GOT3 (cell line): ENCODE data around the gene TSPAN19.

Experiments used
- DNase-seq: peaks from one replicate; lab custom pipeline; 2025; ENCODE audit warnings: mixed read lengths; lab: John Stamatoyannopoulos, UW

TSPAN19 gene

GRCh38 chr12:85000729-85001128, 35.3 kb downstream of the TSPAN19 start:
- no peak for DNase-seq

GRCh38 chr12:84998341-84998740, 37.7 kb downstream of the TSPAN19 start:
- DNase-seq: no peak

GRCh38 chr12:84996759-84997158, 39.3 kb downstream of the TSPAN19 start:
- no peak for DNase-seq

GRCh38 chr12:84995641-84996040, 40.4 kb downstream of the TSPAN19 start:
- DNase-seq: no peak

- DNase-seq: no peak
These were observed 41.7 kb downstream of the TSPAN19 start for GRCh38 chr12:84994426-84994825.

GRCh38 chr12:84986586-84986985, 49.5 kb downstream of the TSPAN19 start:
- DNase-seq: no peak

GRCh38 chr12:84986117-84986516, 50.0 kb downstream of the TSPAN19 start:
- no peak for DNase-seq

- no peak for DNase-seq
These were observed 52.8 kb downstream of the TSPAN19 start for GRCh38 chr12:84983289-84983688.

GRCh38 chr12:84982888-84983287, 53.2 kb downstream of the TSPAN19 start:
- DNase-seq: no peak

GRCh38 chr12:84978921-84979320, 57.2 kb downstream of the TSPAN19 start:
- no peak for DNase-seq

GRCh38 chr12:84976133-84976532, 59.9 kb downstream of the TSPAN19 start:
- DNase-seq: no peak

- DNase-seq: no peak
These were observed 61.8 kb downstream of the TSPAN19 start for GRCh38 chr12:84974155-84974815.

- DNase-seq: no peak
These were observed 63.1 kb downstream of the TSPAN19 start for GRCh38 chr12:84973026-84973425.

- DNase-seq: no peak
These were observed 66.9 kb downstream of the TSPAN19 start for GRCh38 chr12:84969226-84969625.
